Inflammatory macrophage (primary cell): ENCODE data around the gene CBY1.
"Not testable (repeated sequence)": the region's sequence is repeated elsewhere in the genome, so short reads cannot be mapped to it uniquely, and the experiment has no call there.

Experiments used
- DNase-seq, 2 donors: peaks; one replicate each; pipeline ENCODE4 v3.0.0-alpha.2; 2020 to 2022
- total RNA-seq, 18 experiments: gene quantifications; one replicate each; lab custom pipeline; 2026; ENCODE audit warnings: mixed read lengths in 6 of 18, inconsistent platforms in 2 of 18; lab: John Stamatoyannopoulos, UW

Gene CBY1
- 0.46 to 5.5 (median 2.3) reads per million in 18 experiments for total RNA-seq

DNA sequence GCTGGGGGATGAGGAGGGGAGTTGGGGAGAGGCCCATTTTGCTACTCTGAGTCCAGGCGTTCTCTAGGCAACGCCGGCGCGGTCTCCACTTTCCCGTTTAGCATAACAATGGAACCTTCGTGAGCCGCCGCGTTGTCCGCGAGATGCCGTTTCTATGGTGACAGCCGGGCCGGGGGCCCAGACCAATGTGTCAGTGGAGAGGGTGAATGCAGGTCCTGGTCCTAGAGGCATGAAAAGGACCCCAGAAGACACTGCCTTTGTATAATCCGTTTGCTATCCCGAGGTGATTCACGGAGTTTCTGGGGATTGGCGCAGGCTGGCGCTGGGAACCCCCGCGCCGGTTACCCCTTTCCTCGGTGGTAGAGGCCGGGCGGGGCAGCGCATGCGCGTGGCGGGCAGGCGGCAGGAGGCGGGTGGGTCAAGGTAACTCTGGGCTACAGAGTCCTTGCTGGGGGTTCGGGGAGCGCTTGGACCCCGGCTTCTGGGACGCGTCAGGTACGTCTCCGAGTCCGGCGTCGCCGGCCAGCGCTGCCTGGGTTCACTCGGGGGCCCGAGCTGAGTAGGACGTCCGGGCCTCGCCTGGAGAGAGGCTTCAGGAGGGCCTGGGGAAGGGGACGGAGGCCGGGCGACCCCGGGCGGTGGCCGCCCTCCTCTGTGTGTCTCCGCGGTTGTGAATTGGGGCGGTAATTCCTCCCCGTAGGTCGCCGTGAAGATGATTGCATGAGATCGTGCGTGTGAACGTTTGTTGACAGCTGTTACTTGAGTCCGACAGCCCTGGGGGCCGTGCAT is at the start of gene CBY1, which contains the start of gene FAM227A:
CBY1 (plus strand) TSS at position 383 of the 789 bp plus-strand sequence. CDS start 11,417 bp downstream, outside the sequence.
FAM227A (minus strand) TSS at position 137 of the 789 bp plus-strand sequence. CDS start 6,224 bp downstream, outside the sequence.
- DNase-seq = peak; percentile 79 to 89

DNA sequence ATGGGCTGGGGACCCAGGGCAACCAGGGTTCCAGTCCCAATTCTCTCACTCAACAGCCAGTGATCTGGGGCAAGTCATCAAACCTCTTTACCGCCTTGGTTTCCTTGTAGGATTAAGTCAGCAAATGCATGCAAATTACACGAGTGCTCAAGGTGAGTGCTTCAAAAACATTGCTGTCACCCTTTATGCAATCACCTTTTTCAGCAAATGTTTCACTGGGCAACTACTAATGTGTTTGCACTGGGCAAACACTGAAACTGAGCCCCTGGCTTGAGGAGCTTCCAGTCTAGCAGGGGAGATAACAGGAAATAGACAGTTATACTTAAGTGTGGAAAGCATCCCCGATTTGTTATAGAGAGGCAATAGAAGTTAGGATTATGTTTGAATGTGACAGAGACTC is 48.8 kb upstream of the CBY1 start:
- DNase-seq = no peak

DNA sequence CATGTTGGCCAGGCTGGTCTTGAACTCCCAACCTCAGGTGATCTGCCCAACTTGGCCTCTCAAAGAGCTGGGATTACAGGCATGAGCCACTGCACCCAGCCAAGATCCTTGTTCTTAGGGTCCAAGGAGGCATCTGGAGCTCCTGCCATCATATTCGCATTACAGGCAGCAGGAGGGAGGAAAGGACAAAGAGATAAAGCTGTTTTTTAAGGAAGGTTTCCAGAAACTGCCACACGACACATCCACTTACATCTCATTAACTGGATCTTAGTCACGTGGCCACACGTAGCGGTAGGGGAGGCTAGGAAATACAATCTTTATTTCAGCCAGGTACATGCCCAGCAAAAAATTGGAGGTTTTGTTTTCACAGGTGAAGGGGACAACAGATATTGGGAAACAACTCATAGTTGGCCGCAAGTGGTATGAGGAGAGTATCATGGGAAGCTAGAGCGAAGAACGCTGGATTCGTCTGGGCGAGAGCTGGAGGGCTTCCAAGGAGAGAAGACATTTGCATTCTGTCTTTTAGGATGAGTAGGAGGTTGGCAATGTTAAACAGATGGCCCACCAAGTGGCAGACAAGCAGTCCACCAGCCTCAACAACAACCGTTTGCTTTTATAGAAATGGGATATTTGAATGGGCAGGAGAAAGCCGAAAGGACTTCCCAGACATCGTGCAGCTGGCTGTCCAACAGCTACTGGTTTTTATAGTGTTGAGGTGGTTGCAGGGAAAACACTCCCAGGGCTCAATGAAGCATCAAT is 47.3 kb upstream of the CBY1 start:
- DNase-seq = no peak

DNA sequence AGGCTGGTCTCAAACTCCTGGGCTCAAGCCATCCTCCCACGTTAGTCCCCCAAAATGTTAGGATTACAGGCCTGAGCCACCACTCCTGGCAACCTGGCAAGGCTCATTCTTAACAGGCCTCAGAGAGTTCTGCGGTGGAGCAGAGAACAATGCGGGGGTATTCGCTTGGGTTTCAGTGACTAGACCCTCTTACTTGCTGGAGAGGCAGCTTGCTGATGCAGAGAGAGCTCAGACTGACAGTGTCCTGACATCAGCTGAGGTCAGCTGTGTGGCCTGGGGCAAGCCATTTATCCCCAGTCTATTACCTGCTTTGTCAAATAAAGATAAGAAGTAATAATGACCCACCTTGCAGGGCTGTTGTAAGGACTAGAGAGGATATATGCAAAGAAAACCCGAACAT is 46.2 kb upstream of the CBY1 start:
- no peak for DNase-seq

DNA sequence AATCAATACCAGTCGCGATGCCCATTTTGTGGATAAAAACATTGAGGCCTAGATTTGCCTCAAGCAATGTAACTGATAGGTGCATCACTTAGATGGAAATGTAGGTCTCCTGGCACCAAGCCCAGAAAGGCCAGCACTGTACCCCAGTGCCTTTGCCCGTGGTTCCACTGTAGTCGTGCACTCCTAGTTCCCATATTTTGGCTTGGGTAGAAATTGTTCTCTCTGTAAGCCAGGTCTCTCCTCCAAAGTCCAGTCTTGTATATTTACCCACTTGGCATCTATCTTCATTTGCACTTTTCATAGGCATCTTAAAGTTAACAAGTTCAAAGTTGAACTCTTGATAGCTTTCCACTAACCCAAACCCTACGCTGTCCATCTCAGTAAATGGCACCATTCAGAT is 44.9 kb upstream of the CBY1 start:
- DNase-seq = no peak

DNA sequence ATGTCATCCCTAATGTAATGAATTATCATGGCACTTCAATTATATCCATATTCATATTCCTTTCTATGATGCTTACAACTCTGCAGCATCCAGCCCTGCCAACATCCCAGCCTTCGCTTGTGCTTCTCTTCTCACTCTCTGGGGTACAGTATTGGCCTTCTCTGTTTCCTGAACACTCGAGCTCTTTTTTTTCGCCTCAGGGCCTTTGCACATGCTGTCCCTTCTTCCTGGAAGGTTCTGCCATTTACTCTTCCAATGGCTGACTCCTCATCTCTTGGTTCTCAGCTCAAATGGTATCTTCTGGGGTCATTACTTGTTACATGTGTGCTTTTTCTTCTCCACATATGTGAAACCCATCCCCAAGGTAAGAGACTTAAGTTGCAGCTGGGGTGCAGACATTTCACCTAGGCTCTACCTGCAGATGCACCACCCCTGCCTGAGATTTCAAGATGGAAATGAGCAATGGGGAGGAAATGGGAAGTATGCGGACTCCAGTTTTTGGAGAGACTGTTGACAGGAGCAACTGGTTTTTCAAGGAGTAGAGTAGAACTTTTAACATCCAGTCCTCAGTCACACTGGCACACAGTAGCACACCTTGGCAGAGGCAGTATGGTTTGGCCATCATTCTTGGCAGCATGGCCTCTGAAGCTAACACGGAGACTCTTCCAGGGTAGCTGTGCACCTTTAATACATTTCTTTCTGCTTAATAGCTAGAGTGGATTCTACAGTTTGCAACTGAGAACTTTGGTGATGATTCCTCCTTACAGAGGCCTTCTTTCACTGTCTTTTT is 44.0 kb upstream of the CBY1 start:
- no peak for DNase-seq

DNA sequence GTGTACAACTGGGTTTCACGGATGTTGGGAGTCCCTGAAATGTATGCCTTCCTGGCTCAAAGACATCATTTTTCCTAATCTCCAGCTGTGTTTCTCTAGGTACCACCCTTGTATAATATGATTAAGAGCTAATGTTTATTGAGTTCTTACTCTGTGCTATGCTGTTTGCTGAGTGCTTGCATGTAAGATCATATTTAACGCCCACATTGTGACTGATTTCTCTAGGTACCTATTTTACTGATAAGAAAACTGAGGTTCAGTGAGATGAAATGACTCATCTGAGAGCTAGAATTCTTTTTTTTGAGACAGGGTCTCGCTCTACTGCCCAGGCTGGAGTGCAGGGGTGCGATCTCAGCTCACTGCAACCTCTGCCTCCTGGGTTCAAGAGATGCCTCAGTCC is 42.9 kb upstream of the CBY1 start:
- DNase-seq = no peak

DNA sequence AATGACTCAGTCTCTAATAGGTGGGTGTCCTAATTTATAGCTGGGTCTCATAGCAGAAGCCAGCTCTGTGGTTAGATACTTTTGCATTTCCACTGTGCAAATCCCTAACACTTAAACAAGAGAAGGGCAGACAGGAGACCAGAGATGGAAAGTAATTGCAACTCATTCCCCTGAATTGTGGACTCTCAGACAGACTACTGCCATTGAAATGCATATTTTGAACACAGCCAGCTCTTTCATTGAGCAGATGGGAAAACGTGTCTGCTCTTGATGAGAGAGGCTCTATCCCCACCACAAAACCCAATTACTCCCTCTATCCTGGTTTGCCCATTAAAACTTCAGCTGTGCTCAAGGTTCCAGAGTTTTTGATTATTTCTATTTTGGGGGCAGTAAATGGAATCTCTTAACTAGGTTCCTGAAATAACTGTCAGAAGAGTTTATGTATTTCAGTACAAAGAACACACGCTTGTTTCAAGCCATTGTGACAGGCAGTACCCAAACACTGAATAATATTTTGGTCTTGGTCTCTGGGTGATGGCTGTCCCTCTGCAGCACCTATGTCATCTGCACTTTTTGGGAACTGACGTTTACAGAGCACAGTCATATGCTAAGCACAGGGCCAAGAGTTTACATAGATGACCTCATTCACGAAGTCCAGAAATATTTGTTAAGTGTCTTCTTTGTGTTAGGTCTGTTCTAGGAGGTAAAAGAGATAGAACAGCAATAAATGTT is 41.9 kb upstream of the CBY1 start:
- DNase-seq = no peak

DNA sequence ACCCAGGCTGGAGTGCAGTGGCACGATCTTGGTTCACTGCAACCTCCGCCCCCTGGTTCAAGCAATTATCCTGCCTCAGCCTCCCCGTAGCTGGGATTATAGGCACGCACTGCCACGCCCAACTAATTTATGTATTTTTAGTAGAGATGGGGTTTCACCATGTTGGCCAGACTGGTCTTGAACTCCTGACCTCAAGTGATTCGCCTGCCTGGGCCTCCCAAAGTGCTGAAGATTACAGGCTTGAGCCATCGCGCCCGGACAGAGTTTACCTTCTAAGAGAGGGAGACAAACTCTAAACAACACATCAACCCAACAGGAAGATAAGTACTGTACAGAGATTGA is 41.4 kb upstream of the CBY1 start:
- not testable (repeated sequence) for DNase-seq

DNA sequence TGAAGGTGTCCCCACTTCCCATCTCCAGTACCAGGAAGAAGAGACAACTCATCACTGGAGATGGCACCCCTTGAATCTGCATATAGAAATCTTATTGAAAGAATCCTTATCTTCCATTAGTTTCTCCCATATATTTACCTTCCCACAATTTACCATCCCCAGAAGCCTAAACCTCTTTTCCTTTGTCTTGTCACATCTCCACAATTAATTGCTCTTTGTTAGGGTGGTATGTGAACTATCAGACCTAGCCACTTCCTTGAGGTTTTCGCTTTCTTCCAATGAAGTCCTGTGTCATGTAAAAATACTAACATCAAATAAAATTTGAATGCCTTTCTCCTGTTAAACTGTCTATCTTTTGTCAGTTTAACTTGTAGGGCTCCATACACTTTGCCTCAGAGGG is 38.2 kb upstream of the CBY1 start:
- DNase-seq = no peak

DNA sequence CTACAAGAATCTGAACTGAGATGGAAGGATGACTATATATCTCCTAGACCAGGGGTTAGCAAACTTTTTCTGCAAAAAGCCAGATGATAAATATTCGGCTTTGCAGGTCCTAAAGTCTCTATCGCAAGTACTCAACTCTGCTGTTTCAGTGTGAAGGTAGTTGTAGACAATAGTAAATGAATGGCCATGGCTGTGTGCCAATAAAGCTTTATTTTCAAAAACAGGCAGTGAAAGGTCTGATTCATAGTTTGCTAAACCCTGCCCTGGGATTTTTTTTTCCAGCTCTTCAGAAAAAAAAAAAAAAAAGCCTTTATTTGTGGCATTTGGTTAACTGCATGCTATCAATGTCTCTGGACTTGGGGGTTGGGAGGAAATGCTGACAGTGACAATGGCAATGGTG is 37.8 kb upstream of the CBY1 start:
- DNase-seq = no peak

DNA sequence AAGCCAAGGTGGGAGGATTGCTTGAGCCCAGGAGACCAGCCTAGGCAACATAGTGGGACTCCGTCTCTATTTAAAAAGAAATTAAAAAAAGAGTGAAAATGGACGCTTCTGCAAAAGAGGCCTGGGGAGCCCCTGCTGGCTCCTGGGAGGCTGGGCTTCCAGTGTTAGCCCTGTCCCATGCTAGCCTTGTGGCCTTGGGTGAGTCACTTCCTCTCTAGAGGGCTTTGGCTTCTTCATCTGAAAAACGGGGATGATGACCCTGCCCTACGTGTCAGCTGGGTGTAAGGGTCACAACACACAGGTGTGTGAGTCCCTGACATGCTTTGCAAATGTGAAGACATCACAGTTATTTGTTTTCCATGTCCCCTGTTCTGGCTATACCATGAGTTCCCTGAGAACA is 33.1 kb upstream of the CBY1 start:
- peak; percentile 36 to 61 for DNase-seq

DNA sequence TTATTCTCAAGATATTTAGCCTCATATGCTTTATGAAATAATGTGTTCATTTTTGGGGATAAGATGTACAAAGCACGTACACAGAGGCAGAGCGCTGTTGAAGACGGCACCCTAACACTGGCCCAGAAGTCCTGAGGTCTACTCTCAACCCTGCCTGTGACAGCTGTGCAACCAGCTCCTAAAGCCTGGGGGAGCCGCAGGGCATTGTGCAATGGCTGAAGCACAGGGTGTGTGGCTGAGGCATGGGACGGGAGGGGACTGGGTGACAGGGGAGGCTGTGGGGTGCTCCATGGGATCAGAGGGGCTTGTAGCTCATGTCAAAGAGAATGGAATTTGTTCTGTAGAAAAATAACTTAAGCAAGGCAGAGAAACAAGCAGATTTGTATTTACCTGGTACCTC is 28.0 kb upstream of the CBY1 start:
- DNase-seq = no peak

DNA sequence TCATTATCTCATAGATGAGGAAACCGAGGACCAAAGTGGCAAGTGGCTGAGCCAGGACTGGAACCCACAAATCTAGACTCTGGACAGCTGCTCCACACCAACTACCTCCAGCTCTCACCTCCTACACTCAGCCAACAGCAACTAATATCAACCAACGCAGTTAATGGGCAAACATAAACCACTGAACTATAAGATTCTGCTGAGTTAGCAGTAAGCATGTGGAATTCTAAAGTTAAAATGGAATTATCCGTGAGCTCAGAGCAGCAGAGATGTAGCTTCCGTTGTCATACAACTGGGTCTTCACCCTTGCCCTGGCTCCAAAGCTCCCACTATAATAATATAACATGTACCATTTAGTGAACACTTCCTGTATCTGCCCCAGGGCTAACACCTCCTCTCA is 27.3 kb upstream of the CBY1 start:
- DNase-seq = no peak

DNA sequence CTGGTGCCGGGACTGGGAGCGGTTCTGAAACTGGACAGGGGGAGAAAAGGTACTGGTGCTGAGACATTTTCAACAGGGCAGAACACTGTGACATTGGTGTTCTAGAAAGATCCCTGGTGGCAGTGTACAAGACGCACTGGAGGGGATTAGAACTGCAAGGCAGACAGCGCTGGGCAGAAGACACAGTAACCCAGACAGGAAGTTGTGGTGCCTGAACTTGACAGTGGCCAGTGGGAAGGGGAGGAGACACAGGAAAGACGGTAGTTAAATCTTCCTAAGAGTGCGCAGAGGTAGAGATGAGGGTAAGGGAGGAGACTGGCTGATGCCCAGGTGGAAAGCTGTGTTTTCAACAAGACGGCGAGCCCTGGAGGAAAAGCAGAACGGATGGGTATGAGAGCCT is 24.7 kb upstream of the CBY1 start:
- DNase-seq = peak in 1 of 2 donors; percentile 24

DNA sequence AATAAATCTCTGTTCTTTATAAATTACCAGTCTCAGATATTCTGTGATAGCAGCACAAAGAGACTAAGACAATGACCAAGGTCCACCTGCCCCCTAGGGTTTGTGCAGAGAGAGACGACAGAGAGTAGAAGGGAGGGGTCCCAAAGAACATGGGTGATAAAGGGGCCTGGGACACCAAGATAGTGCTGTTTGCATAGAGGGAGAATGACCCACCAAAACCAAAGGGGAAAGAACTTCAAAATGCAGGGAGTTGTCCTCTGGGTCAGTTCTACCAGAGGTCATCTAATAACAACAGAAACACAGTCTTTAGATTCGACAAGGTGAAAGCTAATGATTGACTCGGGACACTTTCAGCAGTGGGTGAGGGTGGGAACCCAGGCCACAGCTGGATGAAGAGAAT is 23.9 kb upstream of the CBY1 start:
- no peak for DNase-seq

DNA sequence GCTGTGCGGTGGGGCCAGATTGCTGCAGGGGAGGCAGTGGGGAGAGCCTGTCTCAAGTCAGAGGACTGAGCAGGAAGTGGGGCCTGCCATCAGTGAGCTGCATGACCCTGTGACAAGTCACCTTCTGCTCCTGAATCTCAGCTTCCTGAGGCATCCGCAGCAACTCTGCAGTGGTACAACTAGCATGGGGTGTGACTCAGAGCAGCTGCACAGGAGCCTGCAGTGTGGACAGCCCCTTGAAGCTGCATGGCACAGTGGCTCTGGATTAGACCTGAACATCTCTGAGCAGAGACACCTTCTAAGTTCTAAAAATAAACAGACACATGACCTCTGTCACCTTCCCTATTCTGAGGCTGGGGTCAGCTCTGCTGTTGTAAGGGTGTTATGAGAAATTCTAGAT is 18.2 kb upstream of the CBY1 start:
- DNase-seq = no peak

DNA sequence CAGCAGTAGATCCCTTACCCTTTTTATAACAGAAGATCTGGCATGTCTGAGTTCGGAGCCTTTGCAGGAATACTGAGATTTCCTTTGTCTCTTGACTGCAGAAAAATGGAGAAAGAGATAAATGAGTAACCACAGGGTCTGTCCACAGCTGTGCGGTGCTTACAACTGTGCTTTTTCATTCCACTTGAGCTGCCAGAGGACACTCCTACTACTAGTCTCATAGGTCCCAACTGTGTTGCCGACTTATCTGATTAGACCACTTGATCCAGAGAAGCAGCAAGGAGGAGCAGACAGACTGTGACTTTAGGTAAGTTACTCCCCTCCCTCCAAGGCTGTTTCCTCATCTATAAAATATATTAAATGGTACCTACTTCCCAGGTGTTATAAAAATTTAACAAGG is 17.7 kb upstream of the CBY1 start:
- no peak for DNase-seq

DNA sequence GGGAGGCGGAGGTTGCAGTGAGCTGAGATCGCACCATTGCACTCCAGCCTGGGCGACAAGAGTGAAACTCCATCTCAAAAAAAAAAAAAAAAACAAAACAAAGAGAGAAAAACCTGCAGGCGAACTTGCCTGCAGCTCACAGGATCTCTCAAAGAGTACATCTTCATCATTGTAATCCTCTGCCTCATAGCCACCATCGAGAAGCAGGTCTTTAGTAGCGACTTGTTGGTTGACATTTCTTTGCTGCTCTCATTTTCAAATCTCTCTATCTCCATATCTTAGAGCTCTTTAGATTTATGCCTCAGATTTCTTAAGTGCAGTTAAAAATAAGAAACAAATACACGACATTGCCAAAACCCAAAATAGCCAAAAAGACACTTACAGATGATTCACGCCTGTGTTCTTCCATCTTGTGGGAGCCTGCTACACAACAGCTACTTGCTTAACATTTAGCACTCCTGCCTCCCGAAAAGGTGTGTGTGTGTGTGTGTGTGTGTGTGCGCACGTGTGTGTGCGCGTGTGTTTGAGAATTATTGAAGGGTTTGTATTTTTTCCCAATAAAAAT is 14.9 kb upstream of the CBY1 start:
- DNase-seq = no peak

DNA sequence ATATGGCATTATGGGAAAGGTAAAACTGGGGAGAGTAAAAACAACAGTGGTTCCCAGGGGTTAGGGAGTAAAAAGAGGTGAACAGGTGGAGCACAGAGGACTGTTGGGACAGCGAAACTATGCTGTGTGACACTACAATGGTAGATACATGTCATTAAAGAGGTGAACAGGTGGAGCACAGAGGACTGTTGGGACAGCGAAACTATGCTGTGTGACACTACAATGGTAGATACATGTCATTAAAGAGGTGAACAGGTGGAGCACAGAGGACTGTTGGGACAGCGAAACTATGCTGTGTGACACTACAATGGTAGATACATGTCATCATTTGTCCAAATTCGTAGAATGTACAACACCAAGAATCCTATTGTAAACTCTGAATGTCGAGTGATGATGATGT is 12.2 kb upstream of the CBY1 start:
- not testable (repeated sequence) for DNase-seq

DNA sequence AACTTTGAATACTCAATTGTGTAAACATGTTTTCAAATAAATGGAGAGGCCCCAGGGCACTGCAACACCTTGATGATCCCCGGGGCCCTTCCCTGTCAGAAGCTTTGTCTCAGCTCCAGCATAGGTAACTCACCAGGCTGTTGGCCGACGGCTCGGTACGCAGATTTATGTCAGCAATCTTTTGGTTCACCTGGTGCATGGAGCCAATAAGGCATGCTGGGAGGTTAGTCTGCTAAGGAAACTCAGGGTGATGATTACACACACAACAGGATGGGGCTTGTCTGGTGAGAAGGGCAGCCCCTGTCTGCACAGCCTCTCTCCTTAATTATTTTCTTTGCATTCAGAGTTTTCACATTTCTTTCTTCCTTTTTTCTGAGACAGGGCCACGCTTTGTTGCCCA is 11.0 kb upstream of the CBY1 start:
- no peak for DNase-seq

DNA sequence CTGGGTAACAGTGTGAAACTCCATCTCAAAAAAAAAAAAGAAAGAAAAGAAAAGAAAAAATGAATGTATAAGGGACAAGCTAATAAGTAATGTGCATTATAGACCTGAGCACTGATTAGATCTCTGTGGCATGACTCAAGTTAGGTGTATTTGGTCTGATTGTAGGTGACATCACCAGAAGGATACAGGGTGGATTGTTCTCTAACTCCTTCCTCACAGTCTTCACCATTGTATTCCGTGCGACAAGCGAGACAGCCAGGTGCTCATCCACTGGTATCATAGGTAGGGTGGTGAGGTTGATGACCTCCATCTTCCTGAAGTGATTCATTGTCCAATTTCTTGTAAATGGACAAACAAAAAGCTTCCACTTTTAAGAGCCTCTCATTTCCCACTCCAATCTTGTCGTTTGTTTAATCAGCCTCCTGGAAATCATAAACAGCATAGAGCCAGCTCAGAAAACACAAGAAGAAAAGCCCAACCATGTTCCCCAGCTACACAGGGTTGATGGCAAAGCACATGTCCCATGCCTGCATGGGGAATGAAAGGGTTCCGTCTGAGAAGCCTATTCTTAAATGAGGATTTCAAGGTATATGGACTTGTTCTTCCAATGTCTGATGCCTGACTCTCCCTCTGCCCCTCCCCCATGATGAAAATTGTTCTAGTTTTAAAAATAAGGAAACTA is 6.5 kb upstream of the CBY1 start:
- DNase-seq = no peak
